ENCODE measurements around the gene RAPGEFL1. TPM values are rescaled to one million over a fixed set of nuclear protein-coding genes. Genes with fewer than 3 reads are reported as not detected.
"Not testable (repeated sequence)": the region's sequence is repeated elsewhere in the genome, so short reads cannot be mapped to it uniquely, and the experiment has no call there.

The RAPGEFL1 gene
- total RNA-seq, 2 experiments from 2014 or later: 7.7 to 9.4 TPM

GRCh38 chr17:40224718-40225550 lies 47.7 kb downstream of the RAPGEFL1 start:
- intact Hi-C loops (cut with DNase I, micrococcal nuclease): no loop called here
- no peaks in the 10 kb centered on the region for H3K9me3 Mint-ChIP-seq
- Histone ChIP-seq H3K4me3 (ENCODE audit: low read length) (no peak overlapping the region), H3K9me3 (ENCODE audit: control insufficient read depth in 1 of 2, insufficient read depth in 1 of 2, low read length in 2 of 2) (no peaks in the 10 kb centered on the region), H3K36me3 (ENCODE audit: insufficient read depth, low read length) (peaks cover 18% of the 10 kb centered on the region), H3K27me3 (ENCODE audit: control insufficient read depth in 1 of 2, insufficient read depth in 2 of 2, low read length in 2 of 2) (no peaks in the 10 kb centered on the region), H3K4me1 (ENCODE audit: insufficient read depth, low read length) (peaks cover 14% of the 10 kb centered on the region), H3K27ac (ENCODE audit: low read depth in 1 of 2, low read length in 2 of 2) (no peak overlapping the region)
- no peaks in the 10 kb centered on the region for H3K27me3 Mint-ChIP-seq
- POLR2A ChIA-PET: interaction anchor here (0.7 to 0.8 kb wide), 2 partner anchors 209 to 764 kb away, joined by 3 to 4 read pairs; partner anchors contain the start of gene CDK12
- peaks cover 25% of the 10 kb centered on the region for H3K36me3 Mint-ChIP-seq (ENCODE audit: low read depth)
- peak overlapping the region; percentile 27 for H3K27ac Mint-ChIP-seq
- H3K4me1 Mint-ChIP-seq (ENCODE audit: low read depth): peaks cover 41% of the 10 kb centered on the region
- H3K4me3 Mint-ChIP-seq: peak overlapping the region; percentile 35
- ATAC-seq (ENCODE audit: poor library complexity) (no peak), DNase-seq (no peak)
- CTCF ChIA-PET: interaction anchor here (1.3 kb wide), 1 partner anchor 34 kb away, joined by 3 read pairs; no protein-coding TSS in a partner anchor
- TF ChIP-seq, protein P1, sequence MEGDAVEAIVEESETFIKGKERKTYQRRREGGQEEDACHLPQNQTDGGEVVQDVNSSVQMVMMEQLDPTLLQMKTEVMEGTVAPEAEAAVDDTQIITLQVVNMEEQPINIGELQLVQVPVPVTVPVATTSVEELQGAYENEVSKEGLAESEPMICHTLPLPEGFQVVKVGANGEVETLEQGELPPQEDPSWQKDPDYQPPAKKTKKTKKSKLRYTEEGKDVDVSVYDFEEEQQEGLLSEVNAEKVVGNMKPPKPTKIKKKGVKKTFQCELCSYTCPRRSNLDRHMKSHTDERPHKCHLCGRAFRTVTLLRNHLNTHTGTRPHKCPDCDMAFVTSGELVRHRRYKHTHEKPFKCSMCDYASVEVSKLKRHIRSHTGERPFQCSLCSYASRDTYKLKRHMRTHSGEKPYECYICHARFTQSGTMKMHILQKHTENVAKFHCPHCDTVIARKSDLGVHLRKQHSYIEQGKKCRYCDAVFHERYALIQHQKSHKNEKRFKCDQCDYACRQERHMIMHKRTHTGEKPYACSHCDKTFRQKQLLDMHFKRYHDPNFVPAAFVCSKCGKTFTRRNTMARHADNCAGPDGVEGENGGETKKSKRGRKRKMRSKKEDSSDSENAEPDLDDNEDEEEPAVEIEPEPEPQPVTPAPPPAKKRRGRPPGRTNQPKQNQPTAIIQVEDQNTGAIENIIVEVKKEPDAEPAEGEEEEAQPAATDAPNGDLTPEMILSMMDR (IDR thresholded peaks at IDR 0.05): no peak

DNA sequence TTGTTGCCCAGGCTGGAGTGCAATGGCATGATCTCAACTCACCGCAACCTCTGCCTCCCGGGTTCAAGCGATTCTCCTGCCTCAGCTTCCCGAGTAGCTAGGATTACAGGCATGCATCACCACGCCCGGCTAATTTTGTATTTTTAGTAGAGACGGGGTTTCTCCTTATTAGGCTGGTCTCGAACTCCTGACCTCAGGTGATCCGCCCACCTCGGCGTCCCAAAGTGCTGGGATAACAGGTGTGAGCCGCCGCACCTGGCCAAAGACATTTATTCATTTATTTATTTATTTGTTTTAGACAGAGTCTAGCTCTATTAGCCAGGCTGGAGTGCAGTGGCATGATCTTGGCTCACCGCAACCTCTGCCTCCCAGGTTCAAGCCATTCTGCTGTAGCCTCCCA lies 51.9 kb downstream of the RAPGEFL1 start:
- DNase-seq; H3K27me3 ChIP-seq (ENCODE audit: control insufficient read depth in 1 of 2, insufficient read depth in 2 of 2, low read length in 2 of 2); H3K27me3 Mint-ChIP-seq; H3K9me3 ChIP-seq (ENCODE audit: control insufficient read depth in 1 of 2, insufficient read depth in 1 of 2, low read length in 2 of 2); intact Hi-C loops (cut with DNase I, micrococcal nuclease); H3K27ac Mint-ChIP-seq; ATAC-seq (ENCODE audit: poor library complexity); H3K4me3 ChIP-seq (ENCODE audit: low read length); H3K4me1 ChIP-seq (ENCODE audit: insufficient read depth, low read length); H3K9me3 Mint-ChIP-seq; H3K27ac ChIP-seq (ENCODE audit: low read depth in 1 of 2, low read length in 2 of 2); H3K4me3 Mint-ChIP-seq; CTCF ChIA-PET: not testable (repeated sequence)
- POLR2A ChIA-PET: interaction anchor here (0.7 to 1.4 kb wide), 2 partner anchors 10 to 274 kb away, joined by 4 to 6 read pairs; partner anchors contain the start of gene WIPF2
- Mint-ChIP-seq H3K4me1 (ENCODE audit: low read depth) (peaks cover 36% of the 10 kb centered on the region), H3K36me3 (ENCODE audit: low read depth) (peaks cover 48% of the 10 kb centered on the region)
- peaks cover 36% of the 10 kb centered on the region for H3K36me3 ChIP-seq (ENCODE audit: insufficient read depth, low read length)

- Mint-ChIP-seq H3K27me3 (no peaks in the 10 kb centered on the region), H3K36me3 (ENCODE audit: low read depth) (peaks cover 49% of the 10 kb centered on the region), H3K27ac (peak overlapping the region; percentile 56), H3K9me3 (no peaks in the 10 kb centered on the region), H3K4me1 (ENCODE audit: low read depth) (peaks cover 24% of the 10 kb centered on the region), H3K4me3 (no peak overlapping the region)
- H3K36me3 ChIP-seq (ENCODE audit: insufficient read depth, low read length): peaks cover 36% of the 10 kb centered on the region
- intact Hi-C loops (cut with DNase I, micrococcal nuclease): no loop called here
- ChIA-PET POLR2A (interaction anchor here (1.4 kb wide), 1 partner anchor 12 kb away, joined by 6 read pairs; the partner anchor contains the start of gene WIPF2), CTCF (no interaction called here)
- no peak for ATAC-seq (ENCODE audit: poor library complexity)
- peaks cover 2% of the 10 kb centered on the region for H3K4me1 ChIP-seq (ENCODE audit: insufficient read depth, low read length)
- DNase-seq: no peak
- H3K4me3 ChIP-seq (ENCODE audit: low read length): no peak overlapping the region
- H3K27ac ChIP-seq (ENCODE audit: low read depth in 1 of 2, low read length in 2 of 2): no peak overlapping the region
- TF ChIP-seq, protein P1 (IDR thresholded peaks at IDR 0.05): no peak
- no peaks in the 10 kb centered on the region for H3K27me3 ChIP-seq (ENCODE audit: control insufficient read depth in 1 of 2, insufficient read depth in 2 of 2, low read length in 2 of 2)
- no peaks in the 10 kb centered on the region for H3K9me3 ChIP-seq (ENCODE audit: control insufficient read depth in 1 of 2, insufficient read depth in 1 of 2, low read length in 2 of 2)
Measured at GRCh38 chr17:40230670-40231069, 53.4 kb downstream of the RAPGEFL1 start.

DNA sequence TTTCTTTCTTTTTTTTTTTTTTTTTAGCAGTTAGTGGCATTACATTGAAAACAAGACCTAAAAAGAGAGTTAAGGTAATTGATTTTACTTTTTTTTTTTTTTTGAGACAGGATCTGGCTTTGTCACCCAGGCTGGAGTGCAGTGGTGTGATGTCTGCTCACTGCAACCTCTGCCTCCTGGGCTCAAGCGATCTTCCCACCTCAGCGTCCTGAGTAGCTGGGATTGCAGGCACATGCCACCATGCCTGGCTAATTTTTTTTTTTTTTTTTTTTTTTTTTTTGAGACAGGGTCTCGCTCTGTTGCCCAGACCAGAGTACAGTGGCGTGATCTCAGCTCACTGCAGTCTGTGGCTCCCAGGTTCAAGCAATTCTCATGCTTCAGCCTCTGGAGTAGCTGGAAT lies 54.7 kb downstream of the RAPGEFL1 start:
- H3K36me3 ChIP-seq (ENCODE audit: insufficient read depth, low read length): peaks cover 31% of the 10 kb centered on the region

More for the DNA sequence above, 54.7 kb downstream of the RAPGEFL1 start:
- H3K4me3 ChIP-seq (ENCODE audit: low read length); H3K27me3 Mint-ChIP-seq; H3K4me3 Mint-ChIP-seq; CTCF ChIA-PET; H3K27me3 ChIP-seq (ENCODE audit: control insufficient read depth in 1 of 2, insufficient read depth in 2 of 2, low read length in 2 of 2); H3K9me3 Mint-ChIP-seq; intact Hi-C loops (cut with DNase I, micrococcal nuclease); ATAC-seq (ENCODE audit: poor library complexity); H3K9me3 ChIP-seq (ENCODE audit: control insufficient read depth in 1 of 2, insufficient read depth in 1 of 2, low read length in 2 of 2); H3K27ac Mint-ChIP-seq; H3K4me1 ChIP-seq (ENCODE audit: insufficient read depth, low read length); DNase-seq; H3K27ac ChIP-seq (ENCODE audit: low read depth in 1 of 2, low read length in 2 of 2): not testable (repeated sequence)
- POLR2A ChIA-PET: interaction anchor here (0.6 kb wide), 1 partner anchor 40 kb away, joined by 4 read pairs; no protein-coding TSS in a partner anchor
- Mint-ChIP-seq H3K4me1 (ENCODE audit: low read depth) (peaks cover 24% of the 10 kb centered on the region), H3K36me3 (ENCODE audit: low read depth) (peaks cover 53% of the 10 kb centered on the region)
